ENCODE results near the gene FBRS.
"Not testable (repeated sequence)": the region's sequence is repeated elsewhere in the genome, so short reads cannot be mapped to it uniquely, and the experiment has no call there.

Gene FBRS

GRCh38 chr16:30657866-30658730, at the start of gene FBRS:
Gene FBRS (plus strand): TSS chr16:30658431. CDS start chr16:30659519, 1,088 bp downstream.
- DNase-seq (ENCODE audit: low spot score): peak; percentile 98

GRCh38 chr16:30609002-30609925, 49.0 kb upstream of the FBRS start:
- peak; percentile 70 for DNase-seq (ENCODE audit: low spot score)

GRCh38 chr16:30609926-30610839, 48.0 kb upstream of the FBRS start, which contains the start of gene ZNF689:
Gene ZNF689 (minus strand): TSS chr16:30610389. CDS start chr16:30610041, 348 bp downstream.
- peak; percentile 98 for DNase-seq (ENCODE audit: low spot score)

- DNase-seq (ENCODE audit: low spot score): peak; percentile 17
These were observed 42.7 kb upstream of the FBRS start for GRCh38 chr16:30615358-30616091.

GRCh38 chr16:30619202-30619601, 39.0 kb upstream of the FBRS start:
- no peak for DNase-seq (ENCODE audit: low spot score)

- DNase-seq (ENCODE audit: low spot score): no peak
These were observed 38.6 kb upstream of the FBRS start for GRCh38 chr16:30619638-30620037.

- no peak for DNase-seq (ENCODE audit: low spot score)
These were observed 38.1 kb upstream of the FBRS start for GRCh38 chr16:30620169-30620568.

- peak; percentile 35 for DNase-seq (ENCODE audit: low spot score)
These were observed 36.5 kb upstream of the FBRS start for GRCh38 chr16:30621765-30622164.

GRCh38 chr16:30622455-30623032, 35.7 kb upstream of the FBRS start:
- DNase-seq (ENCODE audit: low spot score): no peak

- no peak for DNase-seq (ENCODE audit: low spot score)
These were observed 34.5 kb upstream of the FBRS start for GRCh38 chr16:30623536-30624283.

GRCh38 chr16:30626236-30626635, 32.0 kb upstream of the FBRS start:
- no peak for DNase-seq (ENCODE audit: low spot score)

GRCh38 chr16:30628628-30629540, 29.3 kb upstream of the FBRS start:
- DNase-seq (ENCODE audit: low spot score): peak; percentile 78

GRCh38 chr16:30632454-30632853, 25.8 kb upstream of the FBRS start:
- not testable (repeated sequence) for DNase-seq (ENCODE audit: low spot score)

GRCh38 chr16:30633526-30633925, 24.7 kb upstream of the FBRS start:
- no peak for DNase-seq (ENCODE audit: low spot score)

GRCh38 chr16:30636599-30636998, 21.6 kb upstream of the FBRS start:
- no peak for DNase-seq (ENCODE audit: low spot score)

- not testable (repeated sequence) for DNase-seq (ENCODE audit: low spot score)
These were observed 21.1 kb upstream of the FBRS start for GRCh38 chr16:30637139-30637538.

- peak; percentile 35 for DNase-seq (ENCODE audit: low spot score)
These were observed 20.3 kb upstream of the FBRS start for GRCh38 chr16:30637944-30638343.

GRCh38 chr16:30641378-30641982, 16.8 kb upstream of the FBRS start:
- DNase-seq (ENCODE audit: low spot score): no peak

Measured in GM03348 (cell line).